LHCN-M2 (cell line): ENCODE data around the gene IPO13. TPM values are rescaled to one million over a fixed set of nuclear protein-coding genes. Genes with fewer than 3 reads are reported as not detected.

Experiments
- DNase-seq: peaks from one replicate; pipeline ENCODE4 v3.0.0-alpha.2; 2012; ENCODE audit warnings: low read depth
- total RNA-seq: library from RNA; depleted of rRNA; stranded (reverse); fragments of >200 nt; gene quantifications from 2 replicates; pipeline ENCODE4 v1.2.3, GENCODE V29; 2014

Gene IPO13
- total RNA-seq, 1 experiment from 2014 or later = 31.8 TPM

DNA sequence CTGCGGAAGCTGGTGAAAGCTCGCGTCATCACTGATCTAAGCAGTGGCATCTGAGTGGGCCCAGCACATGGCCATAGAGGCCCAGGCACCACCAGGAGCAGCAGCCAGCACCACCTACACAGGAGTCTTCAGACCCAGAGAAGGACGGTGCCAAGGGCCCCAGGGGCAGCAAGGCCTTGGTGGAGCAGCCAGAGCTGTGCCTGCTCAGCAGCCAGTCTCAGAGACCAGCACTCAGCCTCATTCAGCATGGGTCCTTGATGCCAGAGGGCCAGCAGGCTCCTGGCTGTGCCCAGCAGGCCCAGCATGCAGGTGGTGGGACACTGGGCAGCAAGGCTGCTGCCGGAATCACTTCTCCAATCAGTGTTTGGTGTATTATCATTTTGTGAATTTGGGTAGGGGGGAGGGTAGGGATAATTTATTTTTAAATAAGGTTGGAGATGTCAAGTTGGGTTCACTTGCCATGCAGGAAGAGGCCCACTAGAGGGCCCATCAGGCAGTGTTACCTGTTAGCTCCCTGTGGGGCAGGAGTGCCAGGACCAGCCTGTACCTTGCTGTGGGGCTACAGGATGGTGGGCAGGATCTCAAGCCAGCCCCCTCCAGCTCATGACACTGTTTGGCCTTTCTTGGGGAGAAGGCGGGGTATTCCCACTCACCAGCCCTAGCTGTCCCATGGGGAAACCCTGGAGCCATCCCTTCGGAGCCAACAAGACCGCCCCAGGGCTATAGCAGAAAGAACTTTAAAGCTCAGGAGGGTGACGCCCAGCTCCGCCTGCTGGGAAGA lies 16.4 kb upstream of the IPO13 start:
- no peak for DNase-seq

DNA sequence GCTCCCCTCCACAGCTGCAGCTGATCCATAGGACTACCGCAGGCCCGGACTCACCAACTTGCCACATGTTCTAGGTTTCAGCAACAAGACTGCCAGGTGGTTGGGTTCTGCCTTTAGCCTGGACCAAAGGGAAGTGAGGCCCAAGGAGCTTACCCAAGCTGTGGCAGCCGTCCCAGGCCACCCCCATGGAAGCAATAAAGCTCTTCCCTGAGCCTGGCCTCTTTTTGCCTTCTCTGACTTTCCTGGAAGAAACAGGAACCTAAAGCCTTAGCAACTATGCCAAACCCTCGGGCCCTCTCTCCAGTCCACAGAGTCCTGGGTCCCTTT lies 15.8 kb upstream of the IPO13 start:
- no peak for DNase-seq

DNA sequence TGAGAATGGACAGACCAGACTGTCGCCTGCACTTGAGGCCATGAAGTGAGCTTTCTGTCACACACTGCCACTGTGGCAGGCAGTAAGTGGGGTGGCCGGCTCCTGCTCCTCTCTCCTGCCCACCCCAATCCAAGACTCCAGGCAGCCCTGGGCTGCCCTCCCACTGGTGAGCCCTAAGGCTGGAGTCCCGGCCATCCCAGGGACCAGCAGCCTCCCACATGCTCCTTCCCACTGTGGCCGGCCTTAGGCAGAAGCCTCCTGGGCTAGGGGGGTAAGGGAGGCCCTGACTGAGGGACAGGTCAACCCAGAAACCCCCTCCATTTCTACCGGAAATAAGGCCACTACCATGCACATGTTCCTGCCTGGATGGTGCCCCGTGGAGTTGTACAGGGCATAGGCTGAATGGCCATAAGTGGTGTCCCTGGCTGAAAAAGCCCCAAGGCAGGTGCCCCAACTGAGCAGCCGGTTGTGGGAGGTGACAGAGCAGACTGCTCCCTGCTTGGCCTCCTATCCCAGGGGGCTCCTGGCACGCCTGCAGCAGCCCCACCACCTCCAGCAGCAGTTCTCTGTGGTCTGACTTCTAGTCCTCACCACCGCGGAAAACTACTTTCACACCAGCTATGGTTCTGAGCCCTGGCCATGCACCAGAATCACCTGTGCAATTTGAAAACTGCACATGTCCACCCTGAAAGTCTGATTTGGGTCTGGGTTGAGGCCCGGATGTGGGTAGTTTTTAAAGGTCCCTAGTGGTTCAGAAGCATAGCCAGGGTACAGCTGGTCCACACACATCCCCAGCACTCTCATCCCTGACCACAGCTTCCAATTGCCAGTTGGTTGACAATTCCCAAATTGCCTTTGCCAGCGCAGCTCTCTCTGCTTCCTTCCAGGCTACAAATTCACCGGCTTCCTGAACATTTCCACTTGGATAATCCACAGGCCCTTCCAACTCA lies 14.8 kb upstream of the IPO13 start:
- peak; percentile 64 for DNase-seq

DNA sequence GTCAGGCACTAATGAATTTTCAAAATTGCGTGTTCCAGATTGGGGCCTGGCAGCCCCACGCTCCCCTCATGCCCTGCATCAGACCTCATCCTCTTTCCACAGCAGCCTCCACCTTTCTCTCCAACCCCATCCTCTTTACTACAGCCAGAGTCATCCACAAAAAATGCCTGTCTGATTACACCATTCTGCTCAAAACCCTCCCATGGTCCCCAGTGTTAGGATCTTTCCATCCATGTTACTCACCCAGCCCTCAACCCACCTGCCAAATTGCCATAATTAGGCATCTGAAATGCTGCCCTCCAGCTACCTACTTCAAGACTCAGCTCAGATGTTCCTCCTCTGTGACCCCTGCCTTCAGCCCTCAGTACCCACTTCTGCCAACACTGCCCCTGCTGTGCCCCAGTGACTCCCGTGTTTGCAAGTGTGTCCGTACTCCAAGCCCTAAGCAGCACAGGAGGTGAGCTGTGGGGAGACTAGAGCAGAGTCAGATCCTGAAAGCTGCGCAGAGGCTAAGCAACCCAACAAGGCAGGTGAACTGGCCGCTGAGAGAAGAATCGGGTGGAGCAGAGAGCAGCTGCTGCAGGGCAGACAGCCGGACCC lies 13.9 kb upstream of the IPO13 start:
- peak; percentile 48 for DNase-seq

DNA sequence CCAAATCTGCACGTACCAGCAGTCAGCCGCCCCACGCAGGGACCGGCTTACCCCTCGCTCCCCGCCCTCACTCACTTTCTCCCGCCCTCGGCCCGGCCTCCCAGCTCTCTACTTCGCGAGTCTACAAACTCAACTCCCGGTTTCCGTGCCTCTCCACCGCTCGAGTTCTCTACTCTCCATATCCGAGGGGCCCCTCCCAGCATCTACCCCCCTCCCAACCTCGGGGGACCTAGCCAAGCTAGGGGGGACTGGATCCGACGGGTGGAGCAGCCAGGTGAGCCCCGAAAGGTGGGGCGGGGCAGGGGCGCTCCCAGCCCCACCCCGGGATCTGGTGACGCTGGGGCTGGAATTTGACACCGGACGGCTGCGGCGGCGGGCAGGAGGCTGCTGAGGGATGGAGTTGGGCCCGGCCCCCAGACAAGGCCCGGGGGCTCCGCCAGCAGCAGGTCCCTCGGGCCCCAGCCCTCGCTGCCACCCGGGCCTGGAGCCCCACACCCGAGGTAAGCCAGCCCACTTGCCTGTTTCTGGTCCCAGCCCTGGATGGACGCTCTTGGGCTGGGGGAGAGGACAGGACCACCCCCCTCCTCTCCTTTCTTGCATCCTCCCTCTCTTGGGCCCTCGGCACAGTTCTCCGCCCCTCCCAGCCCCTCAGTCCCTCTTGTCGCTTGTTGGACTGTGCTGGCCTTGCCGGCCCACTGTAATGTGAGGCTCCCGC lies 13.2 kb upstream of the IPO13 start, which contains the start of gene ARTN:
Gene ARTN (plus strand): TSS at position 416 of the 715 bp plus-strand sequence. CDS start 1,856 bp downstream, outside the sequence.
- no peak for DNase-seq

DNA sequence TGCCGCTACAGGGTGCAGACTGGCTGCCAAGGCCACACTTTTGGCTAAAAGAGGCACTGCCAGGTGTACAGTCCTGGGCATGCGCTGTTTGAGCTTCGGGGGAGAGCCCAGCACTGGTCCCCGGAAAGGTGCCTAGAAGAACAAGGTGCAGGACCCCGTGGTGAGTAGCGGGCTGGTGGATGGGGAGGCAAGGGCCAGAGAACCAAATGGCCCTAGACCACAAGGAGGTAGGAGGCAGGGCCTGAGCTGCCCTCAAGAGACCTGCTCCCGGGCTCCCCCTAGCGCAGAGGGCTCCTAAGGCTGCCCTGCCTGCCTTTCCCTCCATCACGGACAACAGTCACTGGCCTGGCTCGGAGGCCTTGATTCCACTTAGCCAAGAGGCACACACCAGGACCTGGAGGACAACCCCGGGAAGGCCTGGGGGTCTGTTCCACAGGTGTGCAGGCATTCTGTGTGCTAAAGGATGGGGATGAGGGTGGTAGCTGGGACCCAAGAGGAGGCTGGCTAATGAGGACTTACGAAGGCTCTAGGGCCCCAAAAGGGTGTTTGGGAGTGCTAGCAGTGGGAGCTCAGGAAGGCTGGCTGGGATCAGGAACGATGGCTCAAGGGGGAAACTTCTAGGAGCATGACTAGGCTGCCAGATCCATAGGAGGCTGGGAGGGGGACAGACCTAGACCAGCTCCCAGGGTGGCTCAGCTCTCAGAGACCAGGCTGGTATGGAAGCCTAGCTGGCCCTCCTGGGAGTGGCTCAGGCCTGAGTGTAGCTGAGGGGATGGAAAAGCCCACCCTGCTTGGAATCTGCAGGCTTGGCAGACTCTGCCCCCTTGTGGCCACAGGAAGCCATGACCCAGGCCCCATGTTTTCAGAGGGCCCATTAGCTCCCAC lies 12.4 kb upstream of the IPO13 start:
- DNase-seq = peak; percentile 49

DNA sequence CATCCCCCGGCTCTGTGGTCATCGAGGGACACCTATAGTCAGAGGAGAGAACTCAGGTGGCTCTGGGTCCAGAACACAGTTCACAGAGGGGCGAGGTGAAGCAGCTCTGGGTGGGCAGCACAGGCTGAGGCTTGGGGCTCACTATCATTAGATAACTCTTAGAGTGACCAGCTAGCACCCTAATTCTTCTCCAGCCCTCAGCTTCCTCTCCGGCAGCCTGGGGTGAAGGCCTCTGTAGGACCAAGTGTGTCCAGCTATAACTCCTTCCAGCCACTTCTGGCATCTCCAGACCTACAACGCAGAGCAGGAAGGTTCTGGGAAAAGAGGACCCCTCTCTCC lies 11.8 kb upstream of the IPO13 start:
- DNase-seq = no peak

DNA sequence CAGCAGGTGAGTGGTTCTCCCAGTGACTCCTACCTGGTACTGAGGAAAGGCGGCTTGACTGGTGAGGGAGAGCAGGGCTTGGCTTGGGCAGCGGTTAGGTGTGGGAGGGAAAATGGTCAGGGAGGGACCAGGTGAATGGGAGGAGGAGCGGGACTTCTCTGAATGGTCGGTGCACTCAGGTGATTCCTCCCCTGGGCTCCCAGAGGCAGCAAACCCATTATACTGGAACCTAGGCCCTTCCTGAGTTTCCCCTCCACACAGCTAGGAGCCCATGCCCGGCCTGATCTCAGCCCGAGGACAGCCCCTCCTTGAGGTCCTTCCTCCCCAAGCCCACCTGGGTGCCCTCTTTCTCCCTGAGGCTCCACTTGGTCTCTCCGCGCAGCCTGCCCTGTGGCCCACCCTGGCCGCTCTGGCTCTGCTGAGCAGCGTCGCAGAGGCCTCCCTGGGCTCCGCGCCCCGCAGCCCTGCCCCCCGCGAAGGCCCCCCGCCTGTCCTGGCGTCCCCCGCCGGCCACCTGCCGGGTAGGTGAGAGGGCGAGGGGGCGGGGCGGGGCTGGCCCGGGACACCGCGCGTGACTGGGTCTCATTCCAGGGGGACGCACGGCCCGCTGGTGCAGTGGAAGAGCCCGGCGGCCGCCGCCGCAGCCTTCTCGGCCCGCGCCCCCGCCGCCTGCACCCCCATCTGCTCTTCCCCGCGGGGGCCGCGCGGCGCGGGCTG lies 10.9 kb upstream of the IPO13 start:
- DNase-seq = no peak

DNA sequence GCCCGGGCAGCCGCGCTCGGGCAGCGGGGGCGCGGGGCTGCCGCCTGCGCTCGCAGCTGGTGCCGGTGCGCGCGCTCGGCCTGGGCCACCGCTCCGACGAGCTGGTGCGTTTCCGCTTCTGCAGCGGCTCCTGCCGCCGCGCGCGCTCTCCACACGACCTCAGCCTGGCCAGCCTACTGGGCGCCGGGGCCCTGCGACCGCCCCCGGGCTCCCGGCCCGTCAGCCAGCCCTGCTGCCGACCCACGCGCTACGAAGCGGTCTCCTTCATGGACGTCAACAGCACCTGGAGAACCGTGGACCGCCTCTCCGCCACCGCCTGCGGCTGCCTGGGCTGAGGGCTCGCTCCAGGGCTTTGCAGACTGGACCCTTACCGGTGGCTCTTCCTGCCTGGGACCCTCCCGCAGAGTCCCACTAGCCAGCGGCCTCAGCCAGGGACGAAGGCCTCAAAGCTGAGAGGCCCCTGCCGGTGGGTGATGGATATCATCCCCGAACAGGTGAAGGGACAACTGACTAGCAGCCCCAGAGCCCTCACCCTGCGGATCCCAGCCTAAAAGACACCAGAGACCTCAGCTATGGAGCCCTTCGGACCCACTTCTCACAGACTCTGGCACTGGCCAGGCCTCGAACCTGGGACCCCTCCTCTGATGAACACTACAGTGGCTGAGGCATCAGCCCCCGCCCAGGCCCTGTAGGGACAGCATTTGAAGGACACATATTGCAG lies 10.2 kb upstream of the IPO13 start:
- no peak for DNase-seq

DNA sequence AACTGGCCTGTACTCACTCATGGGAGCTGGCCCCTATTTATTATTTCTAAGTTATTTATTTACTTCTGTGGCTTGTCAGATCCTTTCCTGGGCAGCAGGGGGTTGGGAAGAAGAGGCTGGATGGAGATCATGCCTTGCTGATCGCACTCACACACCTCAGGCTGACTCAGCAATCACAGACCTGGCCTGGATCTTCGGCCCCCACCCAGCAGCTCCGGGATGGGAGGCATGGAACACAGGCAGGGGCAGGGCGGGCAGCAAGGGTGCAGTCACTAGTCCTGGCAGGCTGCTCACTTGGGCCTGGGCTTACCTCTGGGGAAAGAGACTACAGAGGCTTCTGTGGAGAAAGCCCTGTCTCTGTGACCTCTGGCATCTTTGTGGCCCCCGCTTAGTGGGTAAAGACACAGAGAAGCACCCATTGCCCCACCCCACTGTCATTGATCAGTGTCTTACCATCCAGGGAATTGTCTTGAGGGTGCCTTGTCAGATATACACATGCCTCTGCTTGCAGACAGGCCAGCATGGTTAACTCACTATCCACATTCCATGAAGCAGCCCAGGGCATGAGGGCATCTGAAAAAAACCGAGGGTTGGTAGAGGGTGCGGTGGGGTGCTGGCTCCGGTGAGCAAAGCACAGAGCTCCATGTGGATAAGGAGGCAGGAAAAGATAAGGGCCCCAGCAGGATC lies 9.4 kb upstream of the IPO13 start:
- DNase-seq = no peak

DNA sequence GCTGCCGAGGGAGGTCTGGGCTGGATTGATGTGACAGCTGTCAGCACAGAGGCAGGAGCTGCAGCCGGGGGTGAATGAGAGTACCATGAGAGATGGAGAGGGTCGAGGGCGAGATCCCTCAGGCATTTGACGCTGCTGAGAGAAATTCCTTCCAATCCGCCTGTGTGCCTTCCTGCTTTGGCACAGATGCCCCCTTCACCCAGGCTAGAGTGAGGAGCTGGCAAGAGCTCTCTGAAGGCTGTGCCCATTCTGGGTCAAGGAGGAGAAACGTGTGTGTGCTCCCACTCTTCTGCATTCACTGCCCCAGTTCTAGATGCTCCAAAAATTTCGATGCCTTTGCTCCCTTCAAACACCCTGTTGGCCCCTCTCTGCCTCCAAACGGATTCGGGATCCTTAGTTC lies 8.4 kb upstream of the IPO13 start:
- no peak for DNase-seq

DNA sequence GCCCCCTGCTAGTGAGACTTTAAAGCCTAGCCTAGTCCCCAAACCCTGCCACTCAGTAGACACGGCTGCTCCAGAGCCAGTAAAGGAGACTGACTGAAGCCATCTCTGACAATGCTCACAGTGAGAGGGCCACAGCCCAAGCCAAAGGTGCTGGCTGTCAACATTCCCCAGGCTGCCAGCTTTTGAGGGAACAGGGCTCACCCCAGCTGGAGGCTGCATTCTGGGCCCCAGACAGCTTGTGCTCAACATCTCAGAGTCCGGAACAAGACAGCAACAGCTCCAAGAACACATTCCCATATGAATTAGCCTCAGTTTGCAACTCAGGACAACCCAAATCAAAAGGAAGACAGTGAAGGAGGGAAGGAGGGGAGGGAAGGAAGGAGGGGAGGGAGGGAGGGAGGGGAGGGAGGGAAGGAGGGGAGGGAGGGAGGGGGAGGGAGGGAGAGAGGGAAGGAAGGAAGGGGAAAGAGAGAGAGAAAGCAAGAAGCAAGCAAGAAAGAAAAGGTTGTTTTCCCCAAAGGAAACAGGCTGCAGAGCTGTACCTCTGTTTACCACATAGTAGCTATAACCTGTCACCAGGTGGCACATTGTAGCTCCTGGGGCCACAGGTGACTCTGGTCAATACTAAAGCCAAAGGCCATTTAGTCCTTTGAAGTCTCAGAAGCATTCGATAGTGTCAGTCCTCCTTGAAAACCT lies 7.7 kb upstream of the IPO13 start:
- no peak for DNase-seq

DNA sequence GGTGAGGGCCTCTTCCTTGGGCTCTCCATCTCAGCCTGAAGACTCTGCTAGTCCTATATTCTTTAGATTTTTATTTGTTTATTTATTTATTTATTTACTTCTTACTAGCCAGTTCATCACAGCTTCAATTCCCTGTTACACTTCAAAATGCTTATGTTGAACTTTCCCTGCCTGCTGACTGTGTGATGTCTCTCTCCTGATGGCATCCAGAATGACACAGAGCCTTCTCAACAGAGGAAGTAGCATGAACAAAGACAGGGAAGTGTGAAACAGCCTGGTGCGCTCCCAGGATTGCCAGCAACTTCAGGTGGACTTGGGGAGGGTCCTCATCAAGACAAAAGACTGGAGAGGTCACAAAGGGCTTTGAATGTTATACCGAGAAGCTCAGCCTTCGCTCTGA lies 4.3 kb upstream of the IPO13 start:
- DNase-seq = no peak

DNA sequence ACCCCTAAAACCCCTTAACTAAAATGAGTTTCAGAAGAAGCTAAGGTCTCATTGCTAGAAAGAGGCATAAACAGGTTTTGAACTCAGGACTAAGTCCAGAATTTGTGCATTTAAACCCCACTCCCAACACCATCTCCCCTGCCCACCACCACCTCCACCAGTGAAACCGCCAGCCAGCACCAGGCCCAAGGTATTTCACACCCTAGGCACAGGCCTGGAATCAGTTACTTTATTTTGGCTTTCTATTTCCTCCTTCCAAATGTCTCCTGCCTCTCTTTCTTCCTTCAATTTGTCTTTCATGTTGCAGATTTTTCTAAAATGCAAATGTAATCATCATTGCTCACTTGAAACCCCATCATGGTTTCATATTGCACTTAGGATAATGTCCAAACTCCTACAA lies 1.9 kb upstream of the IPO13 start:
- DNase-seq = no peak

DNA sequence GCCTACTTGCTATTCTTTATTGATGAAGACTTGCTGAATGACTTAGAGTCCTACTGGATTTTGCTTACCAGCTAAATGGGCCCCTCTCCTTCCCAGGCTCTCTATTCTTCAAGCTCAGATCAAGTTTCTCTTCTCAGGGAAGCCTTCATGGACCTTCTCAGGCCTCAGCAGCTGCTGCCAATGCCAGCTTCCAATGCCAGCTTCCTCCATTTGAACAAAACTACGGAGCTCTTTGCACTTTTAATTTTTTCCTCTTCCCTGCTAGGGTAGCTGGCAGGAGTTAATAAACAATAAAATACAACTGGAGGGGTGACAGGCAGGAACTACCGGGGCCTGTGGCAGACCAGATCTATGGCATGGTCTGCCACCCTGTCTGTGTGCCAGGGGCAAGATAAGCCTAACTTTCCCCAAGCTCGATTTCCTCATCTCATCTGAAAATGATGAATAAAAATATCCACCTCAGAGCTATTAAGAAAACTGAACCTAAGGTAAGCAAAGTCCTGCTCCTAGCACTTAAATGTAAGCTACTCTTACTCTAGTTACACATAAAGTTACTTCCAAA lies 995 bp upstream of the IPO13 start:
- DNase-seq = no peak

DNA sequence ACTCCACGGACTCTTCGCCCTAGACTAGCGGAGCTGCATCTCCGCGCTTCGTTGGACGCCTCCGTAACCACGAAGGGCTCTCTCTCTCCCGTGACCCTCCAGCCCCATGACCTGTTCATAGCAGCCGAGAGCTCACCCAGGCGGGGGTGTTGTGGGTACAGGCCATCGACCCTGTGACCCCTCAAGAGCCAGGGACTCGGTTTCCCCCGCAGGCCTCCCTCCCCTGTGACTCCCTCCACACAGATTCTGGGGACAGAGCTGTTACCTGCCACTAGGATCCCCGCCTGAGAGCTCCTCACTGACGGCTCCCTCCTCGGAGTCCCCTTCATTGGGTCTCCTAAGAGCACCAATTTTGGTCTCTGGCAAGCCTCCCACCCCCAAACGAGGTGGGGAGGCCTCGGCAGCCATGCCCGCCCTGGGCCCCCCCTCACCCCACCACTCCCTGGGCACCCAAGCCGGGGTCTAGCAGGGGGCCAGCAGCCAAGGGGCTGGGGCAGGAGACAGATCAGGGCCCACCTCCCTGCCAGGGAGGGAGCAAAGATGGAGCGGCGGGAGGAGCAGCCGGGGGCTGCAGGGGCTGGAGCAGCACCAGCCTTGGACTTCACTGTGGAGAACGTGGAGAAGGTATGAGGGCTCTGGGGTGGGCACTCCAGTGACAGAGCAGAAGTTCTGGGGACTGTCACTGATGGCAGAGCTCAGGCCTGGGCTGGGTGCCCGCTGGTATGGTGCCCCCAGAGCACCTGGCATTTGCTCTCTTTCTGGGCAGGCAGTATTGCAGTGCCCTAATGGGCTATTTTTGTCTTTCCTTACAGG lies 517 bp downstream of the IPO13 start:
- no peak for DNase-seq

DNA sequence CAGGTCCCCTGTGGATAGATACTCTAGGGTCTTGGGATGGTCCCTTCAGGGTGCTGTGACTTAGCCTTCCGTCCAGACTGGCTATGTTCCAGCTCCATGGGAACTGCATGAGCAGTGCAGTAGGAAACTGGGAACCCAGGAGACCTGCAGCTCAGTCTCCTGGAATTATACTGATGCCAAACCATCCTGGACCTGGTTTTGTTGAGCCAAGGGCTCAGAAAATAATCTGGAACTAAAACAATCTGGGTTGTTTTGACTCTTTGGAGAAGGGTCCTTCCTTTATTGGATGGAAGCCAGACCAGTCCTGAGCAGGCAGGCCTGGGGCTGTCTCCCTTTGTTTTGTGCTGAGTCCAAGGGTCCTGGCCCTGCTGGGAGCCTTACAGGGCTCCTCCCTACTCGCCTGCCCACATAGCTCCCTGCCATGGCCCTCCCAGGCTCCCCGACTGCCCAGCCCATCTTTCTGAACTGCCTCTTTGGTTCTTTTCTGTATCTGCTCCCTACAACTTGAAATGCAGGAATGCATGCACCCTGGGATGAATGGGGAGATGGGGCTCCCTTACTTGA lies 1.2 kb downstream of the IPO13 start:
- DNase-seq = no peak
